ENCODE data around the gene PDE3B. TPM values are rescaled to one million over a fixed set of nuclear protein-coding genes. Genes with fewer than 3 reads are reported as not detected.
"Not testable (repeated sequence)": the region's sequence is repeated elsewhere in the genome, so short reads cannot be mapped to it uniquely, and the experiment has no call there.

PDE3B gene
- total RNA-seq, 1 experiment from 2014 or later: 6.6 TPM

- no peaks in the 10 kb centered on the region for H3K27me3 ChIP-seq (ENCODE audit: control insufficient read depth, insufficient read depth, low read length)
These were observed 176.0 kb downstream of the PDE3B start for GRCh38 chr11:14819596-14819995.

GRCh38 chr11:14821031-14821430 is 177.4 kb downstream of the PDE3B start:
- Histone ChIP-seq H3K4me3 (ENCODE audit: insufficient read depth, low read depth, low read length) (no peak overlapping the region), H3K36me3 (replicated peaks; ENCODE audit: control insufficient read depth, insufficient read depth, low read length) (no peaks in the 10 kb centered on the region), H3K27me3 (ENCODE audit: control insufficient read depth, insufficient read depth, low read length) (no peaks in the 10 kb centered on the region)
- no peak for DNase-seq

More at GRCh38 chr11:14819596-14819995, 176.0 kb downstream of the PDE3B start:
- Histone ChIP-seq H3K4me3 (ENCODE audit: insufficient read depth, low read depth, low read length) (no peak overlapping the region), H3K36me3 (replicated peaks; ENCODE audit: control insufficient read depth, insufficient read depth, low read length) (no peaks in the 10 kb centered on the region)
- no peak for DNase-seq

- H3K4me3 ChIP-seq (ENCODE audit: insufficient read depth, low read depth, low read length): no peak overlapping the region
- no peak for DNase-seq
- no peaks in the 10 kb centered on the region for H3K27me3 ChIP-seq (ENCODE audit: control insufficient read depth, insufficient read depth, low read length)
- H3K36me3 ChIP-seq (replicated peaks; ENCODE audit: control insufficient read depth, insufficient read depth, low read length): no peaks in the 10 kb centered on the region
These were observed 183.0 kb downstream of the PDE3B start for GRCh38 chr11:14826600-14826999.

GRCh38 chr11:14835496-14836492 is 192.2 kb downstream of the PDE3B start:
- Histone ChIP-seq H3K27me3 (ENCODE audit: control insufficient read depth, insufficient read depth, low read length) (no peaks in the 10 kb centered on the region), H3K36me3 (replicated peaks; ENCODE audit: control insufficient read depth, insufficient read depth, low read length) (no peaks in the 10 kb centered on the region), H3K4me3 (ENCODE audit: insufficient read depth, low read depth, low read length) (no peak overlapping the region)
- DNase-seq: no peak

GRCh38 chr11:14842002-14842401 is 198.4 kb downstream of the PDE3B start:
- Histone ChIP-seq H3K27me3 (ENCODE audit: control insufficient read depth, insufficient read depth, low read length) (no peaks in the 10 kb centered on the region), H3K36me3 (replicated peaks; ENCODE audit: control insufficient read depth, insufficient read depth, low read length) (no peaks in the 10 kb centered on the region), H3K4me3 (ENCODE audit: insufficient read depth, low read depth, low read length) (no peak overlapping the region)
- no peak for DNase-seq

GRCh38 chr11:14852571-14853177 is 209.1 kb downstream of the PDE3B start:
- H3K36me3 ChIP-seq (replicated peaks; ENCODE audit: control insufficient read depth, insufficient read depth, low read length): no peaks in the 10 kb centered on the region
- DNase-seq: no peak
- H3K4me3 ChIP-seq (ENCODE audit: insufficient read depth, low read depth, low read length): no peak overlapping the region
- H3K27me3 ChIP-seq (ENCODE audit: control insufficient read depth, insufficient read depth, low read length): no peaks in the 10 kb centered on the region

- H3K36me3 ChIP-seq (replicated peaks; ENCODE audit: control insufficient read depth, insufficient read depth, low read length): no peaks in the 10 kb centered on the region
- DNase-seq: no peak
- H3K27me3 ChIP-seq (ENCODE audit: control insufficient read depth, insufficient read depth, low read length): no peaks in the 10 kb centered on the region
- no peak overlapping the region for H3K4me3 ChIP-seq (ENCODE audit: insufficient read depth, low read depth, low read length)
These were observed 210.5 kb downstream of the PDE3B start for GRCh38 chr11:14854057-14854456.

GRCh38 chr11:14855890-14856289 is 212.3 kb downstream of the PDE3B start:
- Histone ChIP-seq H3K36me3 (replicated peaks; ENCODE audit: control insufficient read depth, insufficient read depth, low read length) (no peaks in the 10 kb centered on the region), H3K4me3 (ENCODE audit: insufficient read depth, low read depth, low read length) (no peak overlapping the region), H3K27me3 (ENCODE audit: control insufficient read depth, insufficient read depth, low read length) (no peaks in the 10 kb centered on the region)
- DNase-seq: no peak

- no peaks in the 10 kb centered on the region for H3K36me3 ChIP-seq (replicated peaks; ENCODE audit: control insufficient read depth, insufficient read depth, low read length)
- no peak overlapping the region for H3K4me3 ChIP-seq (ENCODE audit: insufficient read depth, low read depth, low read length)
- DNase-seq: no peak
- no peaks in the 10 kb centered on the region for H3K27me3 ChIP-seq (ENCODE audit: control insufficient read depth, insufficient read depth, low read length)
These were observed 214.0 kb downstream of the PDE3B start for GRCh38 chr11:14857621-14858020.

GRCh38 chr11:14858404-14858803 is 214.8 kb downstream of the PDE3B start:
- H3K36me3 ChIP-seq (replicated peaks; ENCODE audit: control insufficient read depth, insufficient read depth, low read length): no peaks in the 10 kb centered on the region

GRCh38 chr11:14860511-14860910 is 216.9 kb downstream of the PDE3B start:
- no peak overlapping the region for H3K4me3 ChIP-seq (ENCODE audit: insufficient read depth, low read depth, low read length)
- H3K36me3 ChIP-seq (replicated peaks; ENCODE audit: control insufficient read depth, insufficient read depth, low read length): no peaks in the 10 kb centered on the region
- DNase-seq: no peak
- no peaks in the 10 kb centered on the region for H3K27me3 ChIP-seq (ENCODE audit: control insufficient read depth, insufficient read depth, low read length)

More at GRCh38 chr11:14858404-14858803, 214.8 kb downstream of the PDE3B start:
- Histone ChIP-seq H3K4me3 (ENCODE audit: insufficient read depth, low read depth, low read length) (no peak overlapping the region), H3K27me3 (ENCODE audit: control insufficient read depth, insufficient read depth, low read length) (no peaks in the 10 kb centered on the region)
- no peak for DNase-seq

GRCh38 chr11:14861680-14862079 is 218.1 kb downstream of the PDE3B start:
- Histone ChIP-seq H3K36me3 (replicated peaks; ENCODE audit: control insufficient read depth, insufficient read depth, low read length) (no peaks in the 10 kb centered on the region), H3K27me3 (ENCODE audit: control insufficient read depth, insufficient read depth, low read length) (no peaks in the 10 kb centered on the region), H3K4me3 (ENCODE audit: insufficient read depth, low read depth, low read length) (no peak overlapping the region)
- DNase-seq: no peak

GRCh38 chr11:14863775-14864174 is 220.2 kb downstream of the PDE3B start:
- DNase-seq; H3K27me3 ChIP-seq (ENCODE audit: control insufficient read depth, insufficient read depth, low read length); H3K4me3 ChIP-seq (ENCODE audit: insufficient read depth, low read depth, low read length); H3K36me3 ChIP-seq (replicated peaks; ENCODE audit: control insufficient read depth, insufficient read depth, low read length): not testable (repeated sequence)

GRCh38 chr11:14872032-14872431 is 228.4 kb downstream of the PDE3B start:
- Histone ChIP-seq H3K27me3 (ENCODE audit: control insufficient read depth, insufficient read depth, low read length) (no peaks in the 10 kb centered on the region), H3K36me3 (replicated peaks; ENCODE audit: control insufficient read depth, insufficient read depth, low read length) (no peaks in the 10 kb centered on the region), H3K4me3 (ENCODE audit: insufficient read depth, low read depth, low read length) (no peak overlapping the region)
- DNase-seq: no peak

- H3K4me3 ChIP-seq (ENCODE audit: insufficient read depth, low read depth, low read length): no peak overlapping the region
- DNase-seq: no peak
- H3K27me3 ChIP-seq (ENCODE audit: control insufficient read depth, insufficient read depth, low read length): no peaks in the 10 kb centered on the region
- no peaks in the 10 kb centered on the region for H3K36me3 ChIP-seq (replicated peaks; ENCODE audit: control insufficient read depth, insufficient read depth, low read length)
These were observed 230.0 kb downstream of the PDE3B start for GRCh38 chr11:14873632-14874031.
